Stimulated activated naive CD4-positive, alpha-beta T cell (primary cell): Measurements from ENCODE around the gene MFAP4.

Experiments used
- DNase-seq, 6 experiments: peaks; one replicate each; lab custom pipeline; 2025; lab: John Stamatoyannopoulos, UW

Gene MFAP4

DNA sequence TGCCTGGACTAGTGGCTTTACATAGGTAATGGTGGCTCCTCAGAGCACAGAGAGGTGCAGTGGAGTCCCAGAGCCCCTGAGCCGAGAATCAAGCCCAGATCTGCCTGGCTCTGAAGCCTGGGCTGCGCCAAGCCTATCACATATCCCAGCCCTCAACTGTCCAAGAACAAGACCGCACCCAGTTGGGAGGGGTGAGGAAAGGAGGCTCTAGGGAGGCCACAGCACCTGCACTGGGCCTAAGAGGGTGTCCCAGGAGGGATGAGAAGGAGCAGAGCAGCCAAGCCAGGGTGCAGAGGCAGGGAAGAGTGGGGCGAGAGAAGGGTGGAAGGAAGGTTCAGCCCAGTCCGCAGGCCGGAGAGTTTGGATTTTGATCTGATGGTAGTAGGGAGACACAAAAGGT, 23.1 kb upstream of the MFAP4 start:
- no peak for DNase-seq

DNA sequence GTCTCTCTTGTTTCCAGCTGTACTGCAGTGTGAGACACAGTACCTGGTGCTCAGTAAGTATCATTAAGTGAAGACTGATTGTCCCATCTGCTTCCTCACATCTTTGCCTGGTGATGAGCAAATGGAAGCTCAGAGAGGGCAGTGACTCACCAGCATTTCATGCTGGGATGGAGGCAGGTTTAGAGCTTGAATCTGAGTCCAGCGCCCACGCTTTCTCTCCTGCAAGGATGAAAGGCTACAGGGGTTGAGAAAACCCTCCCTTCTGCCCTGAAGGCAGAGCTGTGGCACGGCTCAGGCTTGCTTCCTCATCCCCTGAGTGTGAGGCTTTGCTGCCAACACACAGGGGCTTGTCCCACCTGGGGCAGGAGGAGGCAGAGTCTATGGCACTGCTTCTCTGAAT, 22.5 kb upstream of the MFAP4 start:
- DNase-seq: no peak

DNA sequence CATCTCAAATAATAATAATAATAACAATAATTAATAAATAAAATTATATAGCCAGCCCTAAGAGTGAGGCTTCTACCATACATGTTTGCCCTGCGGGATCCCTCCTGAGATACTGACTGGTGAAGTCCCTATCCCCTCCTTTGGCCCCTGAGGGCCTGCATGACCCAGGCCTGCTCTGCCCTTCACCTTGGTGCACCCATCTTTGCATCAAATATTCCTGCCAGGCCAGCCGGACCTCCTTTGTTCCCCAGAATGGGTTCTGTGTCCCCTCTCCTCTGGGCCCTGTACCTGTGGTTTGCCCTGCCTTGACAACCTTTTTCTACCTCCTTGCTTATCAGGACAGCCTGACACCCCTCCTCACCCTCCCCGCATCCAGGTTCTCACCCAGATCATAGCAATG, 22.1 kb upstream of the MFAP4 start:
- DNase-seq: no peak

DNA sequence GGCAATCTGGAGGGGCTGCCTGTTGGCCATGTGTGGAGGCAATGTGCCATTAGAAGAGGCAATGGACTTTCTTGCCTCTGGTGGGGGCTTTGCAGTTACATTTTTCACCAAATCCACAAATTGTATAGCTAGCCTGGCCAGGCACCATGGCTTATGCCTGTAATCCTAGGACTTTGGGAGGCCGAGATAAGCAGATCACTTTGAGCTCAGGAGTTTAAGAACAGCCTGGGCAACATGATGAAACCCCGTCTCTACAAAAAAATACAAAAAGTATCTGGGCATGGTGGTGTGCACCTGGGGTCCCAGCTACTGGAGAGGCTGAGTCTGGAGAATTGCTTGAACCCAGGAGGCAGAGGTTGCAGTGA, 21.3 kb upstream of the MFAP4 start:
- DNase-seq: no peak

DNA sequence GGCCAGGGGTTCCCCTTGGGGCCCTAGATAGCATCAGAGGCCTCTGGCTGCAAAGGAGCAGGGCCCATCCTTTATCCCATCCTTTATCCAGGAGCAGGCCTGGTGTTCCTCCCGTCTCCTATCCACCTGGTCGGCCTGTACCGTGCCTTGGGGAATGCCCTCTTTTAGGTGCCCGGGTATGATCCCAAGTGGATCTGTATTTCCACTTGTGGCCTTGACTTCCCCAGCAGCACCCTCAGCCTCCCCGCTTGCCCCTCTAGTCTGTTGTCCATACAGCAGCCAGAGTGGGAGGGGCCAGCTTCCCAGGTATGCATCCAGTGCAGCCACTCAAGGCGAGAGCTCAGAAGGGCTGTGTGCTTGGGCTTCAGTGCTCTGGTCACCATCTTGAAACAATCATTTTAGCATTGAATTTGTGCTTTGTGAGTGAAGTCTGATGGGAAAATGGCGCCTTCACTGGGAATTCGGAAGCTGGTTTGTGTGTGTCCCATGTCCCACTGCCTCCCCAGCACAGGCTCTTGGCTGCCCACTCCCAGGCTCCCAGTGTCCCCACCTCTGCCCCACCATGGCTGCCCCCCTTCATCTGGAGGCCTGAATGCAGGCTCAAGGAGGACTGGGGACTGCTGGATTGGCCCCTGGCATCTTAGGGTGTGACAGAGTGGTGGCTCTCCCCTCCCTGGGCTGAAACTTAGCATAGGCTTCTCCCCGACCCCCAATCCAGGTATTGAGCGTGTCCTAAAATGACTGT, 20.8 kb upstream of the MFAP4 start:
- no peak for DNase-seq

DNA sequence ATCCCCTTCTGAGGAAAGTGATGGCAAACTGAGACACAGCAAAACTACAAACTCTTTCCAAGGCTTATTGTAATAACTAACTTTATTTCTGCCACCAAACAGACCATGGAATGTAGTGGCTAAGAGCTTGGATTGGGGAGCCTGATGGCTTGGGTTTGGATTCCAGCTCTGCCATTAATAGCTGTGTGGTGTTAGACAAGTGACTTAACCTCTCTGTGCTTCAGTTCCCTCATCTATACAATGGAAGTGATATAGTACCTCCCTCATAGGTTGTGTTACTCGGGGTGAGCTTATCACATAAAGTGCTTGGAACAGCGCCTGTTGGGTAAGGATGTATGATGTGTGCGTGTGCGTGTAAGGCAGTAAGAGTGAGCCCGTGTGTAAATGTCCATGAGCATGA, 18.1 kb upstream of the MFAP4 start:
- DNase-seq: no peak

DNA sequence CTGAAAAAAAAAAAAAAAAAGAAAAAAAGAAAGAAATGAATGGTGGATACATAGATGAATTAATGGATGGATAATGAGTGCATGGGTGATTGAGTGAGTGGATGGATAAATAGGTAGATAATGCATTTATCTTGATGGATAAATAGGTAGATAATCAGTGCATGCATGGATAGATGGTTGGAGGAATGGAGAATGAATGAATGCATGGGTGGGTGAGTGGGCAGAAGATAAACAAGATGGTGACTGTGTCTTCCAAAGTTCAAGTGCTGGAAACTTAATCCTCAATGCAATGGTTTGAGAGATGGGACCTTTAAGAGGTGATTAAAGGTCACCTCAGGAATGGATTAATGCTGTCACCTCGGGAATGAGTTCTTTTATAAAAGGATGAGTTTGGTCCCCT, 17.3 kb upstream of the MFAP4 start:
- DNase-seq: no peak

DNA sequence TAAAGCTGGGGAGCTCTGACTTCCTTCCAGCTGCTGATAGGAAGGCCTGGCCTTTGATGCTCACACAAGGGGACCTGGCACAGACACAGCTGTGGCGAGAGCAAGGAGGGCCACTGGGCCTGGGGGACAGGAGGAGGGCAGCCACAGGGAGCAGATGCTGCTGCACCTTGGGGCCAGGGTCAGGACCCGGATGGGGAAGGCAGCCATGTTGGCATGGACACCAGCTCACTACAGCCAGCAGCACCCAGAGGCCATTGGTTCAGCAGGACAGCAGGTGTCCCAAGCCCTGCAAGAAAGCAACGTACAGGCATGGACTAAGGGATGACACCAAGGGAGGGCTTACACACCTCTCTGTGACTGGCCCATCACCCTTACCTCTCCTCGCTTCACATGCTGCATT, 16.0 kb upstream of the MFAP4 start:
- DNase-seq: no peak

DNA sequence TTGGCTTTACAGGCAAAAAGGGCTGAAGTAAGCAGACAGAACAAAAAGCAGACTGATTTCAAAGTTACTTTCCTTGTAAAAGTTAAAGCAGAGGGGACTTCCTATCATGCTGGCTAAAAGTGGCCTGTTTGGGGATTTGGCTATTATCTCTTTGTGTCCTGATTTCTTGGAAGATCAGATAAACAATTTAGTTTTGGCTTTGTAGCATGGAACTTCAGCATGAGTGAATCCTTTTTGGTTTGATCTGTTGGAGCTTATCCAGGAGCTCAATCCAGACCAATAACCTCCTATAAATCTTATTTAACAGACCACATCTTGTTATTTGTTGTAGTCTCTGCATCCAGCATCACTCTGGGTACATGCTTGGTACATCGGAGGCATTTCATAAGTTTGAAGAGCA, 15.2 kb upstream of the MFAP4 start:
- DNase-seq: no peak

DNA sequence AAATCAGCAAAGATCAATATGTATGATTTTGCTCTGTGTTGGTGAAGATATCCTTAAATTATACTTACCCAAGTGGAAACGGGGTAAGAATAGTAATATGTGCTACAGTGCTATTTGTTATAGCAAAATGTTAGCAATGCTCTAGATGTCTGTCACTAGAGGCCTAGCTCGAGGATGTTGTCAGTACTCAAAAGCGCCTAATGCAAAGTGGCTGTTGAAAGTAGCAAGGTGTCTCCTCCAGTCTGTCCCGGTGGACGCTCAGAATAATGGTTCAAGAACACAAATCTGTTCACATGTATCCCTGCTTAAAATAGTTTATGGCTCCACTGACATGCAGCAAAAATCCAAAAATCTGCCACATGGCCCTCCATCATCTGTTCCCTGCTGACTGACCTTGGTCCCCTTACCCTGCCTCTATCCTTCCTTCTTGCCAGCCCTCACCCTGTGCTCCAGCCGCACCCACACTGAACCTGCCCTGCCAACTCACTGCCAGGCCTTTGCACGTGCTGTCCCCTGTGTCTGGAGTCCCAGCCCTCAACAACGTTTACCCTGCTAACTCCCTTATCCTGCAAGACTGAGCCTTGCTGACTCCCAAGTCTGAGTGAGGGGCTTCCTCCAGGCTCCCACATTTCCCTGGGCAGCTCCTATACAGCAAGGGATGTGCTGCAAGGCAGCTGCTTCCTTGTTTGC, 14.5 kb upstream of the MFAP4 start:
- DNase-seq: no peak

DNA sequence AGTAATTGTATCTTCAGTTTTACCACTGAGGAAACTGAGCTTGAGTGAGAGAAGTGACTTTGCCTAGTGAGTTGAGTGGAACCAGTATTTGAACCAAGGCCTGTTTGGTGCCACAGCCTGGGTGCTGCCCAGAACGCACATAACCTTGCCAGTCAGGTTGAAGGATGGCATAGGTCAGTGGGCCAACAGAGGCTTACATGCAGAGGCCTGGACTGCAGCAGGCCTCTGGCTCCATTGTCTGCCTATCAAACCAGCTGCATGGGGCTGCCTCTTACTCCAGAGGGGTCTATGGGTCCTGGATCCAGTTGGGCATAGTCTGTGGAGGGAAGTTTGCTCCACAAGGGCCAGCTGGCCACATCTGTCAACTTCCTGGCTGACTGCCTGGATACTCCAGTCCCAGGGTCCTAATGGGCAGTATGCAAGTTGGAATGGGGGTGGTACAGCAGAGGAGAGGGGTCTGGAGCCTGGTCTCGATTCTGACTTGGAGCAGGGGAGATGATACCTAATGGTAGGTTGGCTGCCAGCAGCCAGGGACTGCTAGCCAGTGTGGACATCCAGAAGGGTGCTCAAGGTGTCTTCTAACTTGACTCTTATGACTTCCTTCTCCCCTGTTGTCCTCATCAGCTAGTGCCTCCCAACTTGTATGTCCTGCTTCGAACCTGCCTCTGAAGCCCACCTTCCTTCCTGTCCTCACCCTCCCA, 12.9 kb upstream of the MFAP4 start:
- no peak for DNase-seq

DNA sequence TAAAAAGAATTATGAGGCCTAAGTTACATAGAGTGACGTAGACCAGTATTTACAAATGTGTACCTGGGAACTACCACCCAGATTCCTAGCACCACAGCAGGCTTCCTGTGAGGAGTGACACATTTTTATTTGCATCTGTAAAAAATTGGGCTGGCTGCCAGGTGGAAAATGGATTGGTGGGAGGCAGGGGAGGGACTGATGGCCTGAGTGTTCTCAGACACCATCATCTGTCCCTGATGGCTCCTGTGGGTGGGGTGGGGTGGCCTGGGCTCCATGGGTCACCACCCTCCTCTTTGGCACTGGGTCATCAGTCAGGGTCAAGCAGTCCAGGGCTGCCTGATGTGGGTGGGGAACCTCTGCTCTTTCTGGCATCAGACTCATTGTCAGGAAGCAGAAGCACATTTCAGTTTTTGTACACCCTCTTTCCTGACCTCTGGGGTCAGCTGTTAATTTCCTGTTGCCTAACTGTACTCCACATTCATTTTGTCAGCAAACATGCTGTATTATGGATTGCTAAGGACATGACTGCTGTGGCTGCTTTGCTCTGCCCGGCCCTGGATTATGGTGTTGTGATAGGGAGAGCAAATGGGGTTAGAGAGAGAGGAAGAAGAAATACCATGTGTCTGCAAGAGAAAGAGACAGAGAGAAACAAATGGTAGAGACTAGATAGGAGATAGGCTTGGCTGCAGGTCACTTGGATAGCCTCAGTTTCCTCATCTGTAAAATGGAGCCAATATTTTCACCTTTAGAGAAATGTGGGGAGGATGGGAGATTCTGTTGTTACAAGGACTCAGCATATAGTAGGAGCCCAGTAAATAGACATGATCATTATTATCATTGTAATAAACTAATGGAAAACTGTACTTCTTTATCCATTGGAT, 11.6 kb upstream of the MFAP4 start:
- DNase-seq: no peak

DNA sequence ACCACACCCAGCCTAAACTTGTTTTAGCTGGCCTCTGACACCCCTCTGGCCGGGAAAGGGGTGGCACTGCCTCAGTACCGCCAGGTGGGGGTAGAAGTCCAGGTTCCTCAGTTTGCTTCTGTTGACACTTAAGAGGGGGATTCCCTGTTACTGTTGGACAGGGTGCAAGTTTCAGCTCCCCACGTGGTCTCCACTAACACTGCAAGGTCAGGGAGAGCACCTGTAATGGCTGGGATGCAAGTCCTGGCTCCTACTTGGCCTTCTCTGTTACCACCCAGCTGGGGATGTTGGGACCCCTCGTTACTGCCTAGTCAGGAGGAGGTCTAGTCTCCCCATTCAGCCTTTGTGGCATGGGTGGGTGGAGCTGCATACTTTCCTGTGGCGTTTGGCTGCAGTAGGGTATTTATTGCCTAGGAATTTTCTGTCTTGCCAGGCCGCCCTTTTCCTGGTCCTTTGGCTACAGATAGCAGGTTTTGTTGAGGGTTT, 10.6 kb upstream of the MFAP4 start:
- no peak for DNase-seq

DNA sequence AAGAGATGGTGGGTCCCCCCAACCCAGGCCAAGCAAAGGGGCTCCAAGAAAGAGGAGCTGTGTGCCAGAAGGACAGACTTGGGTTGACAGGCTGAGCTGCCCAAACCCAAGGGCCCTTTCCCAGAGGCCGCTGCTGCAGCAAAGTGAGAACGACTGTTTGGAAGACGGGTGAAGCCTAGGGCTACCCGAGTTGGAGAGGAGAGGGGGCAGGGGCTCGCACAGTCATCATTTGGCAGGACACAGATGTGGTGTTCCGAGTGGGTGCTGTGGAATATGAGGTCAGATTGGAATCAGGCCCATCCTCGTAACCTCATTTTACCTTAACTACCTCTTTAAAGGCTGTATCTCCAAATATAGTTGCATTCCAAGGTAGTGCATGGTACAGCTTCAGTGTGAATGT, 5.3 kb upstream of the MFAP4 start:
- DNase-seq: no peak

DNA sequence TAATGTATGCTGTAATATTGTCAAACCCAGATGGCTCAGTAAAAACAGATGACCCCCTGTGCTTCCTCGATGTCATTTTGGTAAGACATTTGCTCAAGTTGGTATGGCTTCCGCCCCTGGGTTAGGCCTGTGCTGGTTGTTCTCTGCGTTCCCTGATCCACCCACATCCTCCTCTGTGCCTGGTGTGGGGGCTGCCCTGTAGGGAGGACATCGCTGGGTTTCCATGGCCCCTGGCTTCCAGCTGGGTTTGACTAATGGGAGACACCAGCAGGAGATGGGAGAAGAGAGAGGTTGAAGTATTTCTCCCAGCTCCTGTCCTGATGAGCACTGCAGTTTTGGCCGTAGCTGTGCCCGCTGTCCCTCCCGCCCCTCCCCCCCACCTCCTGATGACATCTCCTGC, 4.4 kb upstream of the MFAP4 start:
- DNase-seq: no peak

DNA sequence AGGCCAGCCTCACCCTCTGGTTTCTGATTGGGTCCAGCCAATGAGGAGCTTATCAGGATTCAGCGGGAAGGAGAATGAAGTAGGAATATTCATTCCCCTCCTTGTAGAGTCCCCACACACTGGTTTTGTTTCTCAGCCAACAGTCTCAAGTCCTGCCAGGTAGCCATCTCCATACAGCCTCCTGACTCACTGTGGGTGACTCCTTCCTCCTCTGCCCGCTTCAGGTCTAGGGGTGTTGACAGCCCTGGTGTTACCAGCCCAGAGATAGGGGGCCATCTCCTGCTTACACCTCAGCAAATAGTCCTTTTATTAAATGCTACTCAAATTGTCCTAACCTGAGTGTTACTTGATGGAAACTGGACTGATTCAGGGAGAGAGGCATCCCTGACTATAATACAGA, 4.0 kb upstream of the MFAP4 start:
- DNase-seq: no peak

DNA sequence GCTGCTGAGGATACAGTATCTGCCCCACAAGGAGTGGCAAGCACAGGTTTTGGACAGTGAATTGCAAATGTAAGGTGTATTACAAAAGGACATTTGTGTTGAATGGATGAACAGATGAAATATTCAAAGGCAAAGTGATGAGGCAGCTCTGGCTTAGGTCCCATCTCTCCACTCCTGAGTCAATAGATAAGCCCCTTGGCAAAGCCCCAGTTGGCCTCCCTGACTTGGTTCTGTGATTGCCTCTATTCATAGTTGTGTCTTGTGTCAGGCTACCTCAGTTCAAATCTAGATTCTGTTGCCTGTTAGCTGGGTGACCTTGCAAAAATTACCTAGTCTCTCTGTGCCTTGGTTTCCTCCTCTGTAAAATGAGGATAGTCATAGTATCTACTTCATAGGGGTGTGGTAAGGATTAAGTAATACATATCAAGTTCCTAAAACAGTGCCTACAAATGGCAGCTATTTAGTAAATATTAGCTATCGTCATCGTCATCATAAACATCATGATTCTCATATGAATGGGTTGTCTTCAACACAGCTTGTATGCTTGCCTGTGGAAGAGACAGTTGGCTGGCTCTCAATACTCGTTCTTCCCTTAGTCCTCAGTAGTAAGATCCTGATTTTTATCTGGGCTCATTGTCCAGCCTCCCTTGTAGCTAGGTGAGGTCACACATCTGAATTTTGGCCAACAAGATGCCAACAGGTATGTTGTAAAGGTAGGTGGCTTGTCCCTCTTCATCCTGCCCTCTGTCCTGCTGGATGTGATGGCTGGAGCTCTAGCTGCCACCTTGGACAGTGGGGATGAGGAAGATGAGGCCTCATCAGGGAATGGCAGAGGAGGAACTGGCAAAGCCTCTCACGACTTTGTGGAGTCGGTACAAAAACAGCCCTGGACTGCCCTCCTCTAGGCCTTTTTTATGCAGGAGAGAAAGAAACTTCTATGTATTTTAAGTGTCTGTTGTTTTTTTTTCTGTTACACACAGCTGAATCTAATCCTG, 2.1 kb upstream of the MFAP4 start:
- no peak for DNase-seq

DNA sequence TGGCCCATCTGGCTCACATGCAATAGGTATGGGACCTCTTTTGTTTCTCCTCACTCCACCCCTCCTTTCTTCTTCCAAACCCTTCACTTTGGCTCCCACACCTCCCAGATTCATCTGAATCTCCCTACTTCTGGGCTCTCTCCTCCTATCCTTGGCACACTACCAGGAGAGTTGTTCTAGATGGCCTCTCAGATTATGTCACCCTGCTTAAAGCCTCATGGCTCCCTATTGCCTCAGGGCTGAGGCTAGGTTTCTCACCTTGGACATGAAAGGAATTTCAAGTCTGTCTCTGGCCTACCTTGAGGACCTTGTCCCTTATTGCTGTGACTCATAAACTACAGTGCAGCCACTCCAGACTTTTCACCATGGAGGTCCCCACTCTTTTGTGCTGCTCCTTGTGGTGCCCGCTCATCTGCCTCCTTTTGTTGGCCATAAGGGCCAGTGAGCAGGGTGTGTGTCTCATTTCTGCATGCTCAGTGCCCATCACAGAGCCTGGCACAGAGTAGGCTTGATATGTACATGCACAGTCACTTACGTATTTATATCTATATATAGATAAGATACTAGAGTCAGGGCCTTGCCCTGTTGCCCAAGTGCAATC, 1.0 kb upstream of the MFAP4 start:
- no peak for DNase-seq

DNA sequence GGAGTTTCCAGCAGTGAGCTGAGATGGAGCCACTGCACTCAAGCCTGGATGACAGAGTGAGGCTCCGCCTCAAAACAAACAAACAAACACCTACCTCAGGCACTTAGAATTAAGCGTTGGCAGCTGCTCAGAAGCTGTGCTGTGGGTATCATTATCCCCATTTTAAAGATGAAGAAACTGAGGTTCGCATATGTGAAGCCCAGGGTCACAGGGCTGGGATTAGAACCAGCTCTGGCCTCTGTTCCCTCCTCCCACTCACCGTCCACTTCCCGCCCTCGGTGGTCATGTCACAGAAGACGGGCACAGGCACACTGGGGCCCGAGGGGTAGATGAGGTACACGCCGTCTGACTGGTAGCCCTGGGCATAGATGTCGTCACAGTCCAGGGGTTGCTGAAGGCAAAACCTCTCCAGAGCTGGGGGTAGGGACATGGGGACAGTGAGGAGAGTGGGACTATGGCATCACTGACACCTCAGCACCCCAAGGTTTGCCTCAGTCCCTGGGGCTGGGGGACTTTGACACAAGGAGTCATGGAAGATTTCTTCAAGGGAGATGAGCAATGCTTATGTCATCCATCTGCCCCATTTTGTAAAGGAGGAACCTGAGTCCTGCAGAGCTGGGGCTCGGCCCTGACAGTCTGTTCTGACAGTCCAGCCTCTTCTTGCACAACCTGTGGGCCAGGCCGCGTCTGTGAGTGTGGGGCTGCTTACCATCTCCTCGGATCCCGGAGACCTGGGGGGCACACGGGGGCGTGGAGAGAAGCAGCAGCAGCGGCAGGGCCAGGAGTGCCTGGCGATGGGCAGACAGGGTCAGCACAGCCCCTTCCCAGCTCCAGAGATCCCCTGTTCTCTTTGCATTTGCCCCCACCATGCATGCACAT, 700 bp downstream of the MFAP4 start:
- no peak for DNase-seq
